ENCODE measurements around the gene KIF18A.

KIF18A gene

GRCh38 chr11:28040384-28040783 lies 67.6 kb downstream of the KIF18A start:
- DNase-seq: no peak

GRCh38 chr11:28038775-28039174 lies 69.2 kb downstream of the KIF18A start:
- no peak for DNase-seq

GRCh38 chr11:28026634-28027290 lies 81.2 kb downstream of the KIF18A start:
- no peak for DNase-seq

- no peak for DNase-seq
Measured at GRCh38 chr11:28017816-28018215, 90.1 kb downstream of the KIF18A start.

- no peak for DNase-seq
Measured at GRCh38 chr11:28011813-28012212, 96.1 kb downstream of the KIF18A start.

- DNase-seq: no peak
Measured at GRCh38 chr11:28009996-28010395, 98.0 kb downstream of the KIF18A start.

GRCh38 chr11:28009388-28009787 lies 98.6 kb downstream of the KIF18A start:
- DNase-seq: no peak

GRCh38 chr11:28003615-28004014 lies 104.3 kb downstream of the KIF18A start:
- DNase-seq: no peak

- no peak for DNase-seq
Measured at GRCh38 chr11:27998552-27998951, 109.4 kb downstream of the KIF18A start.

- DNase-seq: no peak
Measured at GRCh38 chr11:27997344-27997743, 110.6 kb downstream of the KIF18A start.

- DNase-seq: no peak
Measured at GRCh38 chr11:27996066-27996465, 111.9 kb downstream of the KIF18A start.

- DNase-seq: no peak
Measured at GRCh38 chr11:27995083-27995482, 112.9 kb downstream of the KIF18A start.

GRCh38 chr11:27991736-27992135 lies 116.2 kb downstream of the KIF18A start:
- no peak for DNase-seq

- no peak for DNase-seq
Measured at GRCh38 chr11:27977527-27977926, 130.4 kb downstream of the KIF18A start.

- DNase-seq: no peak
Measured at GRCh38 chr11:27977031-27977430, 130.9 kb downstream of the KIF18A start.

GRCh38 chr11:27976262-27976661 lies 131.7 kb downstream of the KIF18A start:
- DNase-seq: no peak

GRCh38 chr11:27973851-27974536 lies 134.0 kb downstream of the KIF18A start:
- DNase-seq: no peak

GRCh38 chr11:27972522-27973170 lies 135.3 kb downstream of the KIF18A start:
- no peak for DNase-seq

GRCh38 chr11:27971171-27971570 lies 136.8 kb downstream of the KIF18A start:
- DNase-seq: no peak

All from stimulated activated CD4-positive, alpha-beta T cell treated with anti-CD3 and anti-CD28 coated beads, Interleukin-12 subunit alpha, Interleukin-12 subunit beta, amount 100 ng/mL, for 4 hours (primary cell).